Measurements from ENCODE around the gene XRCC4. TPM values are rescaled to one million over a fixed set of nuclear protein-coding genes. Genes with fewer than 3 reads are reported as not detected.

Gene XRCC4
- polyA plus RNA-seq, 1 of the 3 experiments (the other 2 are of a cell fraction) = 1.8 TPM

GRCh38 chr5:83360573-83360972 is 283.2 kb downstream of the XRCC4 start:
- no peak overlapping the region for H3K4me3 ChIP-seq (ENCODE audit: low read depth in 2 of 2, low read length in 1 of 2)
- H3K36me3 ChIP-seq (replicated peaks in 1 of 2; ENCODE audit: control insufficient read depth in 1 of 2, insufficient read depth in 2 of 2, low read length in 1 of 2) = no peaks in the 10 kb centered on the region
- H3K4me2 ChIP-seq = no peak overlapping the region
- no peaks in the 10 kb centered on the region for H3K9me2 ChIP-seq
- H3K9ac ChIP-seq = no peak overlapping the region
- CTCF ChIA-PET = no interaction called here
- peaks cover 0 to 9% of the 10 kb centered on the region in 2 experiments; a peak in 2 of 4 replicates for H3K4me1 ChIP-seq (ENCODE audit: control insufficient read depth in 1 of 2, insufficient read depth in 2 of 2, low read depth in 1 of 2, low read length in 1 of 2)
- H4K20me1 ChIP-seq (ENCODE audit: insufficient read depth) = no peaks in the 10 kb centered on the region
- POLR2A ChIA-PET = no interaction called here
- H3K27ac ChIP-seq (ENCODE audit: low read depth in 2 of 2, low read length in 1 of 2) = no peak overlapping the region
- no peaks in the 10 kb centered on the region for H3K79me2 ChIP-seq (ENCODE audit: insufficient read depth)
- no peak overlapping the region for H2AFZ ChIP-seq (ENCODE audit: low read depth)
- no peaks in the 10 kb centered on the region for H3K27me3 ChIP-seq (ENCODE audit: insufficient read depth)
- DNase-seq = no peak
- no CpG with 5 or more reads among the region's 2 CpGs for WGBS (ENCODE audit: low lambda C conversion rate)
- no peaks in the 10 kb centered on the region for H3F3A ChIP-seq (replicated peaks; ENCODE audit: insufficient read depth)
- H3K9me3 ChIP-seq = 0 out of 2 replicates have a peak, but pooled peaks cover 3% of the 10 kb centered on the region
- TF ChIP-seq IRF3 (IDR thresholded peaks at IDR 0.05; ENCODE audit: low read depth, low read length) (no peak), REST (IDR thresholded peaks at IDR 0.05; ENCODE audit: low read depth, low read length) (no peak), EZH2phosphoT487 (IDR thresholded peaks at IDR 0.05; ENCODE audit: borderline replicate concordance, low read depth) (no peak), GABPA (IDR thresholded peaks at IDR 0.05; ENCODE audit: low read depth) (no peak), SIN3A (IDR thresholded peaks at IDR 0.05; ENCODE audit: borderline replicate concordance, low read depth, low read length) (no peak), YY1 (IDR thresholded peaks at IDR 0.05; ENCODE audit: low read depth) (no peak), ZBTB33 (IDR thresholded peaks at IDR 0.05; ENCODE audit: borderline replicate concordance, low read depth) (no peak), GATA2 (CRISPR knock-in tag; IDR thresholded peaks at IDR 0.05) (no peak), SMC3 (IDR thresholded peaks at IDR 0.05; ENCODE audit: low read depth, low read length) (no peak), RXRA (IDR thresholded peaks at IDR 0.05; ENCODE audit: borderline replicate concordance, low read depth) (no peak), TEAD4 (IDR thresholded peaks at IDR 0.05; ENCODE audit: borderline replicate concordance, insufficient read depth) (no peak), FOSL2 (IDR thresholded peaks at IDR 0.05; ENCODE audit: borderline replicate concordance, low read depth) (no peak), RCOR1 (IDR thresholded peaks at IDR 0.05; ENCODE audit: low read length) (no peak), CHD2 (IDR thresholded peaks at IDR 0.05; ENCODE audit: low read length, partially characterized antibody) (no peak), FOXM1 (IDR thresholded peaks at IDR 0.05; ENCODE audit: low read depth) (no peak), EP300 (IDR thresholded peaks at IDR 0.05; ENCODE audit: borderline replicate concordance in 1 of 2, low read depth in 1 of 2, low read length in 1 of 2) (no peak), POLR2AphosphoS5 (IDR thresholded peaks at IDR 0.05; ENCODE audit: low read depth, low read length) (no peak)
